GM23248 (cell line): ENCODE measurements around the gene BHLHE41.

ENCODE experiments used
- EZH2 ChIP-seq: fragments of 200-600 bp; sonication (generic); IDR thresholded peaks from 2 replicates; pipeline ENCODE4 v1.6.1; 2018; ENCODE audit warnings: antibody characterized with exemption, mild to moderate bottlenecking; ENCODE audit not compliant: insufficient read depth, poor library complexity, severe bottlenecking
- EZH2phosphoT487 ChIP-seq: fragments of 200-600 bp; sonication (generic); IDR thresholded peaks from 2 replicates; pipeline ENCODE4 v1.6.1; 2018; ENCODE audit warnings: antibody characterized with exemption, moderate library complexity, mild to moderate bottlenecking, low read depth; ENCODE audit not compliant: insufficient read depth

DNA sequence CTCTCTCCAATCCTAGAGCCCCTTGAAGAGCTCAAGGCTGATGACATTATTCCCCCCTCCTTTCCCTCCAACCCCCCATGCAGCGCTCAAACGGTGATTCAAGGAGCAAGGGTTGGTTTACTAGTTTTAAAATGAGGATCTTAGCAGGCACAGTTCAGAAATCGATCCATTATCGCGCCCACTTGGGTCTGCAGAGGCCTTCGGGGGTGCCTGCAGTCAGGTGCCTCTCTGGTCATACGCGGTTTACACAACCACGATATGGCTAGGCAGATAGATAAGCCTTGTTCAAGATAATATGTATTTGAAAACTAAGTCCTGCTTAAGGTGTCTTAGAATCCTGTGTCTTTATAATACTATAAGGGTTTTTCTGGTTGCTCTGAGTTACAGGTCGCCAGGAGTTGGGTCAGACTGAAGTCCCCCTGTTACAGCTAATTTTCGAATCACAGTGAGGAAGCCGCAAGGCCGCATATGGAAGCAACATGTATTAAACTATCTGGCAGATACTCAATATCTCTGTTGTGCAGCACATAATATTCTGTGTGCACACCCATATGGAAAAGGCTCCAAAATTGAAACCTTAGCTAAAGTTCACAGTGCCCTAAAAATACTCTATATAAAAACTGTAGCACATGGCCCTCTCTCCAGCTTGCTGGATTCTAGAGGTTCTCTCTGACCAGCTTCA, 10.0 kb downstream of the BHLHE41 start:
- TF ChIP-seq EZH2phosphoT487 (no peak), EZH2 (no peak)
